Measurements from ENCODE around the gene CRCP.

DNA sequence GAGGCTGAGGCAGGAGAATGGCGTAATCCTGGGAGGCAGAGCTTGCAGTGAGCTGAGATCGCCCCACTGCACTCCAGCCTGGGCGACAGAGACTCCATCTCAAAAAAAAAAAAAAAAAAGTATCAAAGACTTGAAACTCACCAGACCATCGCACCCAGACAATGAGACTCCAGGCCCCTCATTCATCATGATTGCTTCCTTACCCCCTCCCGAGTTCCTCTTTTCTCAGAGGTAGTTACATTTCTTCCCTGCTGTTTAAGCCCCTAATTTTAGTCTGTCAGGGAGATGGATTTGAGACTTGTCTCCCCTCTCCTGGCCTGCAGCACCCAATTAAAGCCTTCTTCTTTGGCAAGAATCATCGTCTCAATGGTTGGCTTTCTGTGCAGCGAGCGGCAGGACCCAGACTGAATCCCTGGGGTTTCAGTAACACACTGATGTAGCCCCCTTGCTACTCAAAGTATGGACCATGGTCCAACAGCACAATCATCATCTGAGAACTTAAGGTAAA, 71.1 kb downstream of the CRCP start:
- TF ChIP-seq CTCF (IDR thresholded peaks at IDR 0.05) (no peak), POLR2A (IDR thresholded peaks at IDR 0.05) (no peak)

Measured in transverse colon (tissue), 3 donors.